Sigmoid colon (tissue), 4 donors: ENCODE measurements around the gene CECR2.

Experiments
- CTCF ChIP-seq, 4 experiments: fragments of 450-650 bp in 3 of 4; fragments of 200-600 bp in 1 of 4; IDR thresholded peaks; one replicate each; pipeline ENCODE4 v1.5.1; 2016 to 2019; ENCODE audit warnings: antibody characterized with exemption in 4 of 4, mild to moderate bottlenecking in 3 of 4, moderate library complexity in 2 of 4
- EP300 ChIP-seq, 4 donors: sonication (generic); formaldehyde crosslinking; IDR thresholded peaks; one replicate each; pipeline ENCODE4 v1.6.1; 2017; ENCODE audit warnings: antibody characterized with exemption in 4 of 4
- POLR2A ChIP-seq, 2 donors: fragments of 450-650 bp; IDR thresholded peaks; one replicate each; pipeline ENCODE4 v1.6.1; 2016; ENCODE audit warnings: antibody characterized with exemption in 2 of 2, mild to moderate bottlenecking in 2 of 2, moderate library complexity in 2 of 2
- POLR2AphosphoS5 ChIP-seq, 4 donors: sonication (generic); formaldehyde crosslinking; IDR thresholded peaks; one replicate each; pipeline ENCODE4 v1.6.1; 2017; ENCODE audit warnings: antibody characterized with exemption in 4 of 4

- TF ChIP-seq CTCF (IDR thresholded peaks at IDR 0.05) (no peak), POLR2A (IDR thresholded peaks at IDR 0.05) (no peak), EP300 (IDR thresholded peaks at IDR 0.05) (no peak), POLR2AphosphoS5 (IDR thresholded peaks at IDR 0.05) (no peak)
Observed at GRCh38 chr22:17438026-17438425, 68.8 kb downstream of the CECR2 start.
